Measurements from ENCODE around the gene TBC1D10A. TPM values are rescaled to one million over a fixed set of nuclear protein-coding genes. Genes with fewer than 3 reads are reported as not detected.

TBC1D10A gene
- polyA plus RNA-seq, 4 donors, result 8.5 to 16.3 (median 14.4) TPM

- no peaks in the 10 kb centered on the region for H3K9me3 ChIP-seq (ENCODE audit: control insufficient read depth in 2 of 2, insufficient read depth in 1 of 2, low read depth in 1 of 2, low read length in 1 of 2)
- peaks cover 0 to 50% (median 1%) of the 10 kb centered on the region in 3 donors for H3K4me1 ChIP-seq (ENCODE audit: control insufficient read depth in 3 of 3, insufficient read depth in 2 of 3, low read depth in 1 of 3, low read length in 2 of 3)
- peaks cover 0 to 33% (median 0%) of the 10 kb centered on the region in 3 donors for H3K36me3 ChIP-seq (ENCODE audit: control insufficient read depth in 3 of 3, insufficient read depth in 2 of 3, low read depth in 1 of 3, low read length in 3 of 3)
- H3K27me3 ChIP-seq (ENCODE audit: control insufficient read depth in 3 of 3, insufficient read depth in 3 of 3, low read length in 3 of 3), result no peaks in the 10 kb centered on the region
- no peak overlapping the region for H3K4me3 ChIP-seq (ENCODE audit: low read depth in 1 of 3, low read length in 3 of 3)
- 68 to 82% (median 69%) methylated on average over 7 of the region's 7 CpGs for WGBS, 3 donors
- no peak for DNase-seq
- FAIRE-seq, result no peak
- H3K27ac ChIP-seq (ENCODE audit: low read depth in 1 of 3, low read length in 2 of 3), result no peak overlapping the region
Observed at GRCh38 chr22:30282616-30283046, 44.1 kb downstream of the TBC1D10A start.

GRCh38 chr22:30280505-30280904 lies 46.2 kb downstream of the TBC1D10A start:
- H3K4me3 ChIP-seq (ENCODE audit: low read depth in 1 of 3, low read length in 3 of 3), result no peak overlapping the region
- H3K27ac ChIP-seq (ENCODE audit: low read depth in 1 of 3, low read length in 2 of 3), result no peak overlapping the region
- 80 to 93% (median 91%) methylated on average over 8 of the region's 8 CpGs for WGBS, 3 donors
- no peaks in the 10 kb centered on the region for H3K9me3 ChIP-seq (ENCODE audit: control insufficient read depth in 2 of 2, insufficient read depth in 1 of 2, low read depth in 1 of 2, low read length in 1 of 2)
- H3K4me1 ChIP-seq (ENCODE audit: control insufficient read depth in 3 of 3, insufficient read depth in 2 of 3, low read depth in 1 of 3, low read length in 2 of 3), result peaks cover 0 to 61% (median 1%) of the 10 kb centered on the region in 3 donors
- peaks cover 0 to 21% (median 0%) of the 10 kb centered on the region in 3 donors for H3K36me3 ChIP-seq (ENCODE audit: control insufficient read depth in 3 of 3, insufficient read depth in 2 of 3, low read depth in 1 of 3, low read length in 3 of 3)
- no peaks in the 10 kb centered on the region for H3K27me3 ChIP-seq (ENCODE audit: control insufficient read depth in 3 of 3, insufficient read depth in 3 of 3, low read length in 3 of 3)
- FAIRE-seq (no peak), DNase-seq (no peak)

- Histone ChIP-seq H3K36me3 (ENCODE audit: control insufficient read depth in 3 of 3, insufficient read depth in 2 of 3, low read depth in 1 of 3, low read length in 3 of 3) (peaks cover 0 to 16% (median 0%) of the 10 kb centered on the region in 3 donors), H3K27ac (ENCODE audit: low read depth in 1 of 3, low read length in 2 of 3) (no peak overlapping the region), H3K9me3 (ENCODE audit: control insufficient read depth in 2 of 2, insufficient read depth in 1 of 2, low read depth in 1 of 2, low read length in 1 of 2) (no peaks in the 10 kb centered on the region), H3K4me1 (ENCODE audit: control insufficient read depth in 3 of 3, insufficient read depth in 2 of 3, low read depth in 1 of 3, low read length in 2 of 3) (peaks cover 0 to 57% (median 1%) of the 10 kb centered on the region in 3 donors), H3K27me3 (ENCODE audit: control insufficient read depth in 3 of 3, insufficient read depth in 3 of 3, low read length in 3 of 3) (no peaks in the 10 kb centered on the region), H3K4me3 (ENCODE audit: low read depth in 1 of 3, low read length in 3 of 3) (no peak overlapping the region)
- DNase-seq (no peak), FAIRE-seq (no peak)
- WGBS, 3 donors, result 91 to 94% (median 91%) methylated on average over 5 of the region's 5 CpGs
Observed at GRCh38 chr22:30279932-30280331, 46.8 kb downstream of the TBC1D10A start.

GRCh38 chr22:30279046-30279788 lies 47.5 kb downstream of the TBC1D10A start:
- FAIRE-seq, result no peak
- H3K9me3 ChIP-seq (ENCODE audit: control insufficient read depth in 2 of 2, insufficient read depth in 1 of 2, low read depth in 1 of 2, low read length in 1 of 2), result no peaks in the 10 kb centered on the region
- H3K36me3 ChIP-seq (ENCODE audit: control insufficient read depth in 3 of 3, insufficient read depth in 2 of 3, low read depth in 1 of 3, low read length in 3 of 3), result peaks cover 0 to 10% (median 0%) of the 10 kb centered on the region in 3 donors
- H3K4me3 ChIP-seq (ENCODE audit: low read depth in 1 of 3, low read length in 3 of 3), result no peak overlapping the region
- peaks cover 0 to 49% (median 1%) of the 10 kb centered on the region in 3 donors for H3K4me1 ChIP-seq (ENCODE audit: control insufficient read depth in 3 of 3, insufficient read depth in 2 of 3, low read depth in 1 of 3, low read length in 2 of 3)
- no peak overlapping the region for H3K27ac ChIP-seq (ENCODE audit: low read depth in 1 of 3, low read length in 2 of 3)
- H3K27me3 ChIP-seq (ENCODE audit: control insufficient read depth in 3 of 3, insufficient read depth in 3 of 3, low read length in 3 of 3), result no peaks in the 10 kb centered on the region
- DNase-seq, result no peak
- whole genome bisulfite sequencing, 3 donors, result 62 to 74% (median 66%) methylated on average over 16 of the region's 16 CpGs

- DNase-seq (peak; percentile 71 to 82), FAIRE-seq (no peak)
- Histone ChIP-seq H3K4me1 (ENCODE audit: control insufficient read depth in 3 of 3, insufficient read depth in 2 of 3, low read depth in 1 of 3, low read length in 2 of 3) (peaks cover 0 to 37% (median 1%) of the 10 kb centered on the region in 3 donors), H3K27me3 (ENCODE audit: control insufficient read depth in 3 of 3, insufficient read depth in 3 of 3, low read length in 3 of 3) (no peaks in the 10 kb centered on the region), H3K27ac (ENCODE audit: low read depth in 1 of 3, low read length in 2 of 3) (peak overlapping the region; percentile 24 to 91 (median 75)), H3K4me3 (ENCODE audit: low read depth in 1 of 3, low read length in 3 of 3) (no peak overlapping the region), H3K9me3 (ENCODE audit: control insufficient read depth in 2 of 2, insufficient read depth in 1 of 2, low read depth in 1 of 2, low read length in 1 of 2) (no peaks in the 10 kb centered on the region), H3K36me3 (ENCODE audit: control insufficient read depth in 3 of 3, insufficient read depth in 2 of 3, low read depth in 1 of 3, low read length in 3 of 3) (peaks cover 0 to 3% (median 0%) of the 10 kb centered on the region in 3 donors)
- 15 to 33% (median 30%) methylated on average over 14 of the region's 14 CpGs for WGBS, 3 donors
Observed at GRCh38 chr22:30277547-30278344, 49.0 kb downstream of the TBC1D10A start.

- H3K4me1 ChIP-seq (ENCODE audit: control insufficient read depth in 3 of 3, insufficient read depth in 2 of 3, low read depth in 1 of 3, low read length in 2 of 3), result peaks cover 0 to 37% (median 1%) of the 10 kb centered on the region in 3 donors
- DNase-seq, result no peak
- H3K27me3 ChIP-seq (ENCODE audit: control insufficient read depth in 3 of 3, insufficient read depth in 3 of 3, low read length in 3 of 3), result no peaks in the 10 kb centered on the region
- WGBS, 3 donors, result 67 to 71% (median 68%) methylated on average over 8 of the region's 8 CpGs
- no peak overlapping the region for H3K4me3 ChIP-seq (ENCODE audit: low read depth in 1 of 3, low read length in 3 of 3)
- H3K9me3 ChIP-seq (ENCODE audit: control insufficient read depth in 2 of 2, insufficient read depth in 1 of 2, low read depth in 1 of 2, low read length in 1 of 2), result no peaks in the 10 kb centered on the region
- FAIRE-seq, result no peak
- no peaks in the 10 kb centered on the region for H3K36me3 ChIP-seq (ENCODE audit: control insufficient read depth in 3 of 3, insufficient read depth in 2 of 3, low read depth in 1 of 3, low read length in 3 of 3)
- H3K27ac ChIP-seq (ENCODE audit: low read depth in 1 of 3, low read length in 2 of 3), result no peak overlapping the region
Observed at GRCh38 chr22:30276039-30276438, 50.7 kb downstream of the TBC1D10A start.

GRCh38 chr22:30275625-30276024 lies 51.1 kb downstream of the TBC1D10A start:
- no peaks in the 10 kb centered on the region for H3K9me3 ChIP-seq (ENCODE audit: control insufficient read depth in 2 of 2, insufficient read depth in 1 of 2, low read depth in 1 of 2, low read length in 1 of 2)
- FAIRE-seq (no peak), DNase-seq (peak; percentile 65 to 81)
- H3K27me3 ChIP-seq (ENCODE audit: control insufficient read depth in 3 of 3, insufficient read depth in 3 of 3, low read length in 3 of 3), result no peaks in the 10 kb centered on the region
- WGBS, 3 donors, result 56 to 65% (median 62%) methylated on average over 8 of the region's 8 CpGs
- no peak overlapping the region for H3K27ac ChIP-seq (ENCODE audit: low read depth in 1 of 3, low read length in 2 of 3)
- peaks cover 0 to 37% (median 1%) of the 10 kb centered on the region in 3 donors for H3K4me1 ChIP-seq (ENCODE audit: control insufficient read depth in 3 of 3, insufficient read depth in 2 of 3, low read depth in 1 of 3, low read length in 2 of 3)
- no peak overlapping the region for H3K4me3 ChIP-seq (ENCODE audit: low read depth in 1 of 3, low read length in 3 of 3)
- no peaks in the 10 kb centered on the region for H3K36me3 ChIP-seq (ENCODE audit: control insufficient read depth in 3 of 3, insufficient read depth in 2 of 3, low read depth in 1 of 3, low read length in 3 of 3)

- no peaks in the 10 kb centered on the region for H3K27me3 ChIP-seq (ENCODE audit: control insufficient read depth in 3 of 3, insufficient read depth in 3 of 3, low read length in 3 of 3)
- DNase-seq, result no peak
- H3K4me3 ChIP-seq (ENCODE audit: low read depth in 1 of 3, low read length in 3 of 3), result no peak overlapping the region
- no peak for FAIRE-seq
- H3K4me1 ChIP-seq (ENCODE audit: control insufficient read depth in 3 of 3, insufficient read depth in 2 of 3, low read depth in 1 of 3, low read length in 2 of 3), result peaks cover 0 to 37% (median 1%) of the 10 kb centered on the region in 3 donors
- no peak overlapping the region for H3K27ac ChIP-seq (ENCODE audit: low read depth in 1 of 3, low read length in 2 of 3)
- H3K9me3 ChIP-seq (ENCODE audit: control insufficient read depth in 2 of 2, insufficient read depth in 1 of 2, low read depth in 1 of 2, low read length in 1 of 2), result no peaks in the 10 kb centered on the region
- 86 to 94% (median 92%) methylated on average over 9 of the region's 9 CpGs for WGBS, 3 donors
- H3K36me3 ChIP-seq (ENCODE audit: control insufficient read depth in 3 of 3, insufficient read depth in 2 of 3, low read depth in 1 of 3, low read length in 3 of 3), result no peaks in the 10 kb centered on the region
Observed at GRCh38 chr22:30274437-30274812, 52.3 kb downstream of the TBC1D10A start.
